ENCODE measurements around the gene PRKCH.

DNA sequence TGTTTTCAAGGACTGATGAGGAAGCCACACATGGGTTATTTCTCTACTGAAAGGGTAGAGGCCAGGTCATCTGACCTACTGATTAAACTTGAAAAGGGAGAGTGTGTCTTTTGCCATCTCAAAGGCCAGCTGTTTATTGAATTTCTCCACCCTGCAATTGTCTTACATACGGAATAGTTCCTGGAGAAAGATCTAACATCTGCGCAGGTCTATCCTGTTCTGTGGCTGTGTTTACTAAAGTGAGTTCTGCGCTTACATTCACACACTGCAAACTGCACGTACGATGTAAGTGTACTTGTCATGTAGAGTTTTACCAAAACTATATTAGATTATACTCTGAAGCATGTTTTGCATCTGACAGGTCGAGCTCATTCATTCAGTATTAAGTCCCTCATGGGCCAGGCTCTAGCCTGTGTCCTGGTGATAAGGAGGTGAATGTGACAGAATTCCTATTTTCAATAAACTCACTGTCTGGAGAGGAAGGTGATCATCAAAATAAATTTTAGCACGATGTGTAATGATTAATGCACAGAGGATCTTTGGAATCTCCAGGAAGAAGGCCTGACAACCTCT lies 96.6 kb downstream of the PRKCH start:
- TF ChIP-seq, protein P1, sequence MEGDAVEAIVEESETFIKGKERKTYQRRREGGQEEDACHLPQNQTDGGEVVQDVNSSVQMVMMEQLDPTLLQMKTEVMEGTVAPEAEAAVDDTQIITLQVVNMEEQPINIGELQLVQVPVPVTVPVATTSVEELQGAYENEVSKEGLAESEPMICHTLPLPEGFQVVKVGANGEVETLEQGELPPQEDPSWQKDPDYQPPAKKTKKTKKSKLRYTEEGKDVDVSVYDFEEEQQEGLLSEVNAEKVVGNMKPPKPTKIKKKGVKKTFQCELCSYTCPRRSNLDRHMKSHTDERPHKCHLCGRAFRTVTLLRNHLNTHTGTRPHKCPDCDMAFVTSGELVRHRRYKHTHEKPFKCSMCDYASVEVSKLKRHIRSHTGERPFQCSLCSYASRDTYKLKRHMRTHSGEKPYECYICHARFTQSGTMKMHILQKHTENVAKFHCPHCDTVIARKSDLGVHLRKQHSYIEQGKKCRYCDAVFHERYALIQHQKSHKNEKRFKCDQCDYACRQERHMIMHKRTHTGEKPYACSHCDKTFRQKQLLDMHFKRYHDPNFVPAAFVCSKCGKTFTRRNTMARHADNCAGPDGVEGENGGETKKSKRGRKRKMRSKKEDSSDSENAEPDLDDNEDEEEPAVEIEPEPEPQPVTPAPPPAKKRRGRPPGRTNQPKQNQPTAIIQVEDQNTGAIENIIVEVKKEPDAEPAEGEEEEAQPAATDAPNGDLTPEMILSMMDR (IDR thresholded peaks at IDR 0.05; ENCODE audit: extremely low read depth in 1 of 2, insufficient read depth in 1 of 2, low read depth in 1 of 2, low read length in 2 of 2), result no peak
- no peak for TF ChIP-seq EZH2 (IDR thresholded peaks at IDR 0.05; ENCODE audit: borderline replicate concordance, low read depth, low read length, severe bottlenecking)
- no peak for TF ChIP-seq POLR2A (IDR thresholded peaks at IDR 0.05; ENCODE audit: low read depth, low read length)
- no peak for TF ChIP-seq MYC (IDR thresholded peaks at IDR 0.05; ENCODE audit: low read depth, low read length)
